ENCODE data around the gene BSCL2. TPM values are rescaled to one million over a fixed set of nuclear protein-coding genes. Genes with fewer than 3 reads are reported as not detected.

Gene BSCL2
- total RNA-seq, 1 experiment from 2014 or later = 97.2 TPM

- no peak for TF ChIP-seq ZNF121 (CRISPR knock-in tag; IDR thresholded peaks at IDR 0.05)
Measured at GRCh38 chr11:62669420-62670161, 37.6 kb downstream of the BSCL2 start (continued).

GRCh38 chr11:62667460-62667859 is 39.8 kb downstream of the BSCL2 start:
- peak overlapping the region; percentile 97 for H3K4me3 Mint-ChIP-seq
- no peak for ATAC-seq

GRCh38 chr11:62666259-62666926 is 40.8 kb downstream of the BSCL2 start:
- no peak for DNase-seq (ENCODE audit: low spot score)
- peaks cover 20% of the 10 kb centered on the region for H3K4me1 Mint-ChIP-seq
- H3K27me3 Mint-ChIP-seq (ENCODE audit: low read depth) = no peaks in the 10 kb centered on the region
- ChIA-PET POLR2A (interaction anchor here (1.1 to 3.2 kb wide), 9 partner anchors 8 to 190 kb away, joined by 3 to 42 read pairs (median 13); partner anchors contain the start of genes B3GAT3, BSCL2, GANAB and GNG3), CTCF (interaction anchor here (0.8 to 1.9 kb wide), 5 partner anchors 28 to 122 kb away, joined by 3 to 12 read pairs (median 3); partner anchors contain the start of gene TUT1)
- peak overlapping the region; percentile 97 for H3K4me3 Mint-ChIP-seq
- ATAC-seq = no peak
- H3K9me3 Mint-ChIP-seq = no peaks in the 10 kb centered on the region
- H3K36me3 Mint-ChIP-seq = peaks cover 30% of the 10 kb centered on the region
- peak overlapping the region; percentile 88 for H3K27ac Mint-ChIP-seq
- TF ChIP-seq ZNF532 (CRISPR knock-in tag; IDR thresholded peaks at IDR 0.05; ENCODE audit: borderline replicate concordance) (0 out of 2 replicates have a peak, but pooled peaks have one; percentile 55), ZNF425 (CRISPR knock-in tag; conservative IDR thresholded peaks at IDR 0.05) (peak; percentile 56; the same call in 1 of the 2 replicates), PRRX2 (CRISPR knock-in tag; IDR thresholded peaks at IDR 0.05) (peak; percentile 56), ERG (CRISPR knock-in tag; IDR thresholded peaks at IDR 0.05) (0 out of 2 replicates have a peak, but pooled peaks have one; percentile 19), FOXJ3 (CRISPR knock-in tag; IDR thresholded peaks at IDR 0.05; ENCODE audit: borderline replicate concordance) (0 out of 2 replicates have a peak, but pooled peaks have one; percentile 45), NFATC4 (CRISPR knock-in tag; IDR thresholded peaks at IDR 0.05) (peak; percentile 19), ZNF317 (CRISPR knock-in tag; IDR thresholded peaks at IDR 0.05; ENCODE audit: borderline replicate concordance, low read depth) (no peak), NR3C1 (CRISPR knock-in tag; conservative IDR thresholded peaks at IDR 0.05; ENCODE audit: low read depth) (no peak), RELA (CRISPR knock-in tag; IDR thresholded peaks at IDR 0.05; ENCODE audit: borderline replicate concordance) (no peak)

More at GRCh38 chr11:62667460-62667859, 39.8 kb downstream of the BSCL2 start:
- peaks cover 28% of the 10 kb centered on the region for H3K36me3 Mint-ChIP-seq
- TF ChIP-seq ZNF512 (CRISPR knock-in tag; IDR thresholded peaks at IDR 0.05; ENCODE audit: borderline replicate concordance) (no peak), EMX1 (CRISPR knock-in tag; IDR thresholded peaks at IDR 0.05) (peak; percentile 41; the same call in 1 of the 2 replicates), PRRX2 (CRISPR knock-in tag; IDR thresholded peaks at IDR 0.05) (peak; percentile 14; the same call in 1 of the 2 replicates), GABPB1 (CRISPR knock-in tag; IDR thresholded peaks at IDR 0.05) (no peak), NFATC4 (CRISPR knock-in tag; IDR thresholded peaks at IDR 0.05) (0 out of 2 replicates have a peak, but pooled peaks have one; percentile 55), ERG (CRISPR knock-in tag; IDR thresholded peaks at IDR 0.05) (0 out of 2 replicates have a peak, but pooled peaks have one; percentile 21), ETV6 (CRISPR knock-in tag; IDR thresholded peaks at IDR 0.05) (0 out of 2 replicates have a peak, but pooled peaks have one; percentile 24)
- H3K27me3 Mint-ChIP-seq (ENCODE audit: low read depth) = no peaks in the 10 kb centered on the region
- H3K27ac Mint-ChIP-seq = peak overlapping the region; percentile 88
- H3K4me1 Mint-ChIP-seq = peaks cover 24% of the 10 kb centered on the region
- ChIA-PET POLR2A (interaction anchor here (0.6 to 3.2 kb wide), 7 partner anchors 9 to 76 kb away, joined by 4 to 42 read pairs (median 6); partner anchors contain the start of genes B3GAT3, BSCL2, GNG3 and TUT1), CTCF (interaction anchor here (0.8 to 2.6 kb wide), 7 partner anchors 13 to 243 kb away, joined by 3 to 12 read pairs (median 4); partner anchors contain the start of gene TUT1)
- H3K9me3 Mint-ChIP-seq = no peaks in the 10 kb centered on the region
- DNase-seq (ENCODE audit: low spot score) = no peak
